HUDEP-2 (cell line): ENCODE measurements around the gene VPS13D.
"Not testable (repeated sequence)": the region's sequence is repeated elsewhere in the genome, so short reads cannot be mapped to it uniquely, and the experiment has no call there.

ENCODE experiments used
- DNase-seq, 76 experiments: peaks; one replicate each; lab custom pipeline; 2025; ENCODE audit not compliant: unreplicated experiment in 76 of 76; lab: John Stamatoyannopoulos, UW

VPS13D gene

DNA sequence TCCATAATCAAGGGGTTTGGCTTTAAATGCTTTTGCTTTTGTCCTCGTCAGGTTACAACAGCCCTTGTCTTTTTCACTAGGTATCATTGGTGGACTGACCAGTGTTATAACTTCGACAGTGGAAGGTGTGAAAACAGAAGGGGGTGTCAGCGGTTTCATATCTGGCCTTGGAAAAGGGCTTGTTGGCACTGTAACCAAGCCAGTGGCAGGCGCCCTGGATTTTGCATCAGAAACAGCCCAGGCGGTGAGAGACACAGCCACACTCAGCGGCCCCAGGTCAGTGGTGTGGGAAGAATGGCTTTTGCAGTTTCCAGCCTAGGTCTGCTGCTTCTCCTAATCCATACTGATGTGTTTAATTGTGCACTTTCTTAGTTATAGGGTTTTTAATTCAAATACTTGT lies 230.3 kb downstream of the VPS13D start:
- DNase-seq = no peak

DNA sequence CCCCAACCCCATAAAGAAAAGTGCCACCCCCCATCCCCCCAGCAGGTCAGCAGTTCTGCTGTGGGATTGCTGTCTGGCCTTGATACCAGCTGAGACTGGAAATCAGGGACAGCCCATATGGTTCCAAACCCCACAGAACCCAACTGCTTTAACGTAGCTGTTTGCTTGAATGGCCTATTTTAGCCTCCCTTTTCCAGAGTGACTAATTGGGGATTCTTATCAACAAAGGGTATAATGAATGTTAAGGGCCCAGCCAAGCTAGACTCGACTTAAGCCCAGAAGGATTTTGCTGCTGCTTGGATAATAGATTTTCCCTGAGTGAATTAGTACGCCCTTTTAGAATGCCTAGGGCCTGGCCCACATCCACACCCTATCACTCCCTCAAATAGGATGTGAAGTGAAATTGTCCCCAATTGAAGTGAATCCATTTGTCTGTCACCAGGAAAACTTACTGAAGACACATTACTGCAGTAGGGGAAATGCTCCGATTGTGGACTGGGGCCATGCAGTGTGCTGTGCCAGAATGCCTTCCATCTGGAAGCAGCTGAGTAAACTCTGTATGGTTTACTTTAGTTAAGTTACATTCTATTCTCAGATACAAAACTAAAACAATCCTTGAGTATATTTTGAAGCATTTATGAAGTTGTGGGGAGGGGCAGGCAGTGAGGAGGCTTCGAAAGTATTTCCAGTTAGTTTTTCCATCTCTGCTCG lies 231.2 kb downstream of the VPS13D start:
- no peak for DNase-seq

DNA sequence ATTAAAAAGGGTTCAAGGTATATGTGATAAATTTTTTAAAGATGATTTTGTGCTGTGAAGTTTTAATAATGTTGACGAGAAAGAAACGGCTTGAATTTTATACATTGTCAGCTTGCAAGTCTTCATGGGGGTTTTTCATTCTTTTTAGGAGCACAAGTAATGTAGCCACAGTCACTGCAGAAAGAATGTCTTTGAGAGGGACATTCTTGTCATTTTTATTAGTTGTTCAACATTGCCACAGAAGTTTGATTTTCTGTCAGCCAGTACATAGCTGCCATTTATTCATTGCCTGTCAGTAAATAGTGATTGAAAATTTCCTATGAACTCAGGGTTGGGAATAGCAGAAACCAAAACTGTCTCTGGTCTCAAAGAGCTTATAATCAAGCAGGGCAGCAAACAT lies 231.9 kb downstream of the VPS13D start:
- DNase-seq = no peak

DNA sequence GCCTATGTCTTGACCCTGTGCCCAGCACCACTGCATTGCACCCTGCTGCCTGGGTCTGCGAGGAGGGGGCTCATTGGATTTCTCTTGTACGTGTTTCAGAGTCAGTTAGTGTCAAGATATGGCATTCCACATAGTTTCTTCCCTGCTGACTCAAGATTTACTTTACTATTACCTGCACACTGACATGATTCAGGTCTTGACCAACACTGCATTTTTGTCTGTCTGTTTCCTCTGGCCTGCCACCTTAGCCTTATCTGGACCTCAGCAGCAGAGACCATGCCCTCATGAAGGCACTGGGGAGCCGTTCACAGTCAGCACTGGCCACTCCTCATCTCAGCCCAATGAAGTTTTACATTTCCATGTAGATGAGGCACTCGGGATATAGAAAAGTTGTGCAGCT lies 232.8 kb downstream of the VPS13D start:
- DNase-seq = no peak

DNA sequence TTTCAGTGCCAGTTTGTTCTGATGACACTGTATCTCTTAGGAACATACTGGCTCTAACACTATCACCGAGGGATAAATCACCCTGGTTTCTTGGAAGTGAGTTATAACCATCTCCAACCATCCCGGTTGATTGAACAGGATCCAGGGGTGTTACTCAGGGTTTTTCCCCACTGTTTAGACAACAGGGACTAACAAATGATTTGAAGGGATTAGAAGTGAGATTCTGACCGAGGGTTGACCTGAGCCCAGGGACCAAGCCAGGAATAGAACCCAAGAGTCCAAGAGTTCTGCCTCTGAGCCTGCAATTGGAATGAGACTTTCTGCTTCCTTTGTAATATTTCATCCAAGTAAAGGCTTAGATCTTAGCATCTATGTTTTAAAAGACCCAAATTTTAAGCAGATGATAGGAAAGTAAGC lies 234.2 kb downstream of the VPS13D start:
- DNase-seq = no peak

DNA sequence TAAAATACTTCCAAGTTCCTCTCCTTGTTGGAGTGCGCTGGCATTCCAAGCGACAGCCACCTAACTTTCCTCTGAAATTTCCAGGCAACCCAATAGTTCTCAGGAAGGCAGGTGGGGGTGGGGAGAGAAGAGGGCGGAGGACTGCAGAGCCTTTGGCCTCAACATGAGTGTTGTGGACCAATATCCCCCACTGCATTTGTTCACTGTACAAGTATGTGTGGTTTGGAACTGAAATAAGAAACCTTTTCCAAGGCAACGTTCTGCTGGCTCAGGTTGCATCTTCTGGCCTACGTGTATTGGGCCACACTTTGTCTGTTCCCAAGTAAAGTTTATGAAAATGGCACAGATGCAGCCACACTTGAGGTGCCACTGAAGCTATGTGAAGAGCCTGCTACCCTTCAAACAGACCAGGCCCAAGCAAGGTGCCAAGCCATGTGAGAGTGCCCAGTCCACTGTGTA lies 234.8 kb downstream of the VPS13D start:
- no peak for DNase-seq

DNA sequence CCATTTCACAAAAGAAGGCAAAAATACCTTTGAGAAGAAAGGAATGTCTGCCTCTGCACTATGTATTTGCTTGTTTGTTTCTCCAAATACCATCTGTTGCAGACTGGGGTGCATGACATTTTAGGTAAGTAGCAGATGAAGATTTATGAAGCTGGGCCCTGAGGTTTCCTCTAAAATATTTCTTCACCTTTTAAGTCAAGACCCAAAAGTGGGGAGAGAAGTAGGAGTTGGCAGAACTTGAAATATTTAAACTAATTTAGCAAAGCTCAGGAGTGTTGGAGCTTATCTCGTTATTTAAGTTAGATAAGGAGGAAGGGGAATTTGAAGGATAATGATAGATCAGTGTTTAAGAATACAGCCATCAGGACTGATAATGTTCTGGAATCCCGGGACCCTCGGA lies 235.3 kb downstream of the VPS13D start:
- DNase-seq = no peak

DNA sequence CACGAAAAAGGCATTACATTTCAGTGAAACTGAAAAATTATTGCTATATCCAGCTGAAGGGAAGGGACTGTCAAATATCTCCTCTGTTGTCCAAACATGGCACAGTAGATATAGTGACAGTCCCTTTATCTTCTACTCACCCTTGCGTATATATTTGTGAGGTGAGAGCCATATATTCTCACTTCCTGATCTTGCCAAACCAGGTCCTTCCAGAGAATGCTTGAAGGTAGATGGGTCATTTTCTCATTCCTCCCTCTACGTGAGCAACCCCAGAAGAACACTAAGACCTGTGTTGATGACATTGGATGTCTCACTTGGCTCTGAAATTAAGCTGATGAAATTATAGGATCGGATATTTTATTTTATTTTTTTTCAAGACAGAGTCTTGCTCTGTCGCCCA lies 237.0 kb downstream of the VPS13D start:
- no peak for DNase-seq

DNA sequence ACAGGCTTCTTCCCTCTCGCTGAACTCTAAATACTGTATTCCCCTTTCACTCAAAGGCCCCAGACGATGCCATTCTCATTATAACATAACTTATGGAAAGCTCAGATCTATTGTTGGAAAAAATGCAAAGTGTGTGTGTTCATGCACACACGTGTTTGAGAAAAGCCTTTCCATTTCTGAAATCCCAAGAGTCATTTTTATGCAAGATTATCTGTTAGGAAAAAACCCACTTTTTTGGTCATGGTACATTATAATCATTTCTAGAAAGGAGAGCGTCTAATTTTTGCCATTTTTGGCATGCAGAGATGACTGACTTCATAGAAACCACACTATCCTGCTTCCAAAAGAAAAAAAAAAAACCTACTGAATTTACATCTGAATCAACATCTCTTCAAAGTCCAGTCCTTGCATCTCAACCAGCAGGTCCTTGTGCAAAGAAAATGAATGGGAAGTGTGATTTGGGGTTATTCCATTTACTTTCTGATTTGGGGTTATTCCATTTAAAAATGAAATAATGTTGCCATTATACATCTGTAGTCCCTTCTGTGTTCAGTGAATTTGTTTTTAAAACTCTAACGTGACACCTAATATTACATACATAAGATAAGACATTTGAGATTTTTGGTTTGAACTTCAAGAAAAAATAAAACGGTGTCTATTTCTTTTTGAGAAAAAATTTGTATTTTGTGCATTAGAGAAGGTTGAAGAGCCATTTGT lies 237.9 kb downstream of the VPS13D start:
- no peak for DNase-seq

DNA sequence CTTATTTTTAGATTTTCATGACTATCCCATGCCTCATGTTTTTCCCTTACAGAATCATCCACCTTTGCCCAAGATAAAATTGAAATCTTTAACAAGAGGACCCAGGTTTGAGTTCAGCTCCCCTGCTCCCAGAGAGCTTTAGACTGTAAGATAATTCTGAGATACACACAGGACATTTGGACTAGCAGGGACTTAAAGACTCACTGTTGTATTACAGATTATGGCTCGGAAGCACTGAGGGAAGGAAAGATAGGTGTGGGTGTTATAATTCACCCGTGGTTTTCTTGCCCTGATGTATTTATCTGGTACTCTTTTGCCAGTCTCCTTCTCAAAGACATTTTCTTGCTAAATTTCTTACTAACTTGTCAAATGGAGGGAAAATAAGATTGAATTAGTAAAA lies 238.5 kb downstream of the VPS13D start:
- no peak for DNase-seq

DNA sequence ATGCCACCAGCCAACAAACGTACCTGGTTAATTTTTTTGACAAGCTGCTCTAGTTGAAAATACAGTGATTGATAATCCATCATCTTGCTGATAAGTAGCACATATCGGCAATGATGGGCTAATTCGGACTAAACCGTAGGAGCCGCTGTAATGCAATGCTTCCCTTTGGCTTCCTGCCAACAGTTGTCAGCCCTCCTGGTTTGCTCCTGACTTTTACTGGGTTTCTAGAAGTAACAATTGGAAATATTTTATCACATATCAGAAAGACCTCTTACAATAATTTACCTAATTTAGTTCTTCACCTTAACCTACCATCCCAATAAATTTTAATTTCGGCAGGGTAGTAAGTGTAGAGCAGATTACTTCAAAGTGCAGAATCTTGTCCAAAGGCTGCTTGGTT lies 239.7 kb downstream of the VPS13D start:
- no peak for DNase-seq

DNA sequence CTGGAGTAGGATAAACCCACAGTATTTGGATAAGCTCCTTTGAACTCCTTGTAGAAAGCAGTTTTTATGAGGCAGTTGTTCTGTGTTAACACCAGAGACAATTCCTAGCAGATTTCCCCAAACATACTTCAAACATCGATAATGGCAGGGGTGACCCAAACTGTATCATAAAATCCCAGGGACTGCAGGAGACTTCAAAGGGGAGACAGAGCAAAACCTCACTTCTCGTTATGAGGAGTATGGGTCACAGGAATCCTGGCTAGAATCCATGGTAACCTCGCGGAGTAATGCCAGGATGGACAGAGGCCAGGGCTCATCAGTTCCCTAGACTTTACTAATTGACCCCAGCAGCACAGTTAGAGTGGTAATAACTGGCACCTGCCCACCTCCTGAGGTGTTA lies 240.2 kb downstream of the VPS13D start:
- DNase-seq = no peak

DNA sequence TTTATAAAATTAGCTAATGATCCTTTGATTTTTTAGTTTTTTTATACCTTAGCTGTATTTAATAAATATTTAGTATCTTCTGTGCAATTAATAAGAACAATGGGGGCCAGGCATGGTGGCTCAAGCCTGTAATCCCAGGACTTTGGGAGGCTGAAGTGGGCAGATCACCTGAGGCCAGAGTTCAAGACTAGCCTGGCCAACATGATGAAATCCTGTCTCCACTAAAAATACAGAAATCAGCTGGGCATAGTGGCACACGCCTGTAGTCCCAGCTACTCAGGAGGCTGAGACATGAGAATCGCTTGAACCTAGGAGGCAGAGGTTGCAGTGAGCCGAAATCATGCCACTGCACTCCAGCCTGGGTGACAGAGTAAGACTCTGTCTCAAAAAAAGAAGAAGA lies 241.1 kb downstream of the VPS13D start:
- DNase-seq = not testable (repeated sequence)

DNA sequence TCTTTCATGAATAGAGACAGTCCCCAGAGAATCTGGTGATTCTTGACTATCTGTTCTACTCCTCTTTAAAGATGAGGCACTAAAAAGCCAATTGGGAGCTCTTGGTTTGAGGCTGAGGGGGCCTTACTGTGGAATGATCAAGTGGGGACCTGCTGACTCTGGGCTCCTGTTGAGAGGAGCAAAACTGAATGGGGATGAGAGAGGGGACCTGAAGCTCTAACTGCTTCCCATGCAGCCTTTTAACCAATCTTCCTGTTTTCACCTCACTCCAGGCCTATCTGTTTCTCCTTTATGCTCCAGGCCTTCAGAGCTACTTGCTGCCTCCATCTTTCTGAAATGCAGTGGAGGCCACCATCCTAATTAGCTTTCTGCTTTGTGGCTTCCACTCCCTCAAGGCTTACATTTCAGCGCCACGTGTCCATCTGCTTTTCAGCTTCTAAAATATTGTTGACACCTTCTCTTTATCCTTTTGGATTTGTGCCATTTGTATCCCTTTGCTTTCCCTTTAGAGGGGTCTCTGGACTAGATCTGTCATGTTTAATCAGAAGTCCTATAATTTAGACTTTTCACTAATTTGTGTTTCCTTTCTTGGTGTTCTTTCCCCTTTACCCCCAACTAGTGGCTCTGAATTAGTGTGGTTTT lies 242.4 kb downstream of the VPS13D start:
- no peak for DNase-seq

DNA sequence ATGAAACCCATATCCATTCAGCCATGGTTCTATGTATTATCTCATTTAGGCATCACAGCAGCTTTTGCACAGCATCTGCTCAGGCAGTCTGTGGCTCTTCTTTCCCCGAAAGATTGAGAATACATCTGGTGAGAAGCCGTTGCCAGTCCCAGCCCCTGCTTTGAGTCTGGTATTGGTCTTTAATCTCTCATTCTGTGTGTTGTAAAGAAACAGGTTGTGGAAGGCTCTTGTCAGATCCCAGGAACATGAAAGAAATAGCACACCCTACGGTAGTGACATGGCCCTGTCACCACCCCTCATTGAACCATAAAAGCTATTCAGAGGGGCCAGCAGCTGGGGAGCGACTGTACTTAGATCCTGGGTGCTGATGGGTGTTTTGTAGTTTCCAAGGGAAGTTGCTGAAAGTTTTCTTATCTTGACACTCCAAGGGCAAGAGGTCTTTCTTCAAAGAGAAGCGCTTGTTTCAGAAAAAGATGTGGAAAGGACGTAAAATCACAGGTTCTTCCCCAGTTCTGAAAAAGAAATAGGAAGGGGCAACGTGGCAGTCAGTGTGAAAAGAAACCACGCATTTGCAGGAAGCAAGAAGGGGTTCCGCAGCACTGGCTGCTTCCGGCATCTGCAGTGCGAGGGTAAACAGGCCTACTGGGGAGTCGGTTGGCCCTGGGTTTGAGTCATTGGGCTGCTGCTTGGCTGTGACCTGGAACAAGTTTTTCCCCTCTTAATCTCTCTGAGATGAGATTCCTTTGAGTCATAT lies 243.1 kb downstream of the VPS13D start:
- no peak for DNase-seq

DNA sequence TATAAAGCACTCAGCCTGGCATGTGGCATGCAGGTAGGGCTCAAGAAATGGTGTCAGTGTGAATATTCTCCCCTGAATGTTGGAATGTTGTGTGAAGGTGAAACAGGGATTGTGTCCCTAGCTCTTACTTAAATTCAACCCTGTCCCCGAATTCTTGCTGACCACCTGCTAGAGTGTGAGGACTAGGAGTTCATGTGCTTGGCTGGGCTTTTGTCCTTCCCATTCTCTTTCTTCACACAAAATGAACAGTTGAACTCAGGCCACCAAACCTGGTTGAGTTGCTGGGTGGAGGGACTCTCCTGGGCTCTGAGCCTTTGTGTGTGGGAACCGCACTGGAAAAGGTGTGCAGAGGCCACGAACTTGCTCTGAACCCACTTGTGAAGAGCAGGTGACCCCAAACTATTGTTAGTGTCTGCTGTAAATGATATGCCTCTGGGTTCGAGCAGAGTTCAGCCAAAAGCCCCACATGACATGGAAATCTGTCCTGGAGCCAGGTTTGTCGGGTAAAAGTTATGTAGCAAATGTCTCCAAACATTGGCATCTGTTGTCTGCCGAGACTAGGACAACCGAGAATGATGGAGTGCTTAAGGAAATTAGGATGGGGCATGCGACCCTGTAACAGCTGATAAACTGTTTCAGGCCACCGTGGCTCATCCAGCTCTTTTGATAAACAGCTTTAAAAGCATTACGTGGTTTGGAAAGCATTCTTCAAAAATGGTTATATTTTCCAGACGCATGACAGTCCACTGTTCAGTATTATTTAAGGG lies 243.9 kb downstream of the VPS13D start:
- DNase-seq = no peak

DNA sequence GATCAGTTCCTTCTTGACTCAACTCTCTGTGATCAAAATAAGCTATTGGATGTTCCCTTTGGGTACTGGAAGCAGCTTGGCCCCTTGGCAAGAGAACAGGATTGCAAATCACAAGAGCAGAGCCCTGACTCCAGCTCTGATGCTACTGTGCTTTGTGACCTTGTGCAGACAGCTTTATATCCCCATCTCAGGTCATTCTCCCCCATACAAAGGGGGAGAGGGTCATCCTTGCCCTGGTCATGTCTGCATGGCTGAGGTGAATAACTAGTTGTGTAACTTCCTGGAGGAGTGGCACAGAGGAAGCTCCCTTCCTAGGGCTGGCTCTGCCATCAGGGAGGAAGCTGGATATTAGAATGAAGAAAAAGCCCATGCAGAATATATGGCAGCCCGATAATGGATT lies 245.3 kb downstream of the VPS13D start:
- DNase-seq = no peak

DNA sequence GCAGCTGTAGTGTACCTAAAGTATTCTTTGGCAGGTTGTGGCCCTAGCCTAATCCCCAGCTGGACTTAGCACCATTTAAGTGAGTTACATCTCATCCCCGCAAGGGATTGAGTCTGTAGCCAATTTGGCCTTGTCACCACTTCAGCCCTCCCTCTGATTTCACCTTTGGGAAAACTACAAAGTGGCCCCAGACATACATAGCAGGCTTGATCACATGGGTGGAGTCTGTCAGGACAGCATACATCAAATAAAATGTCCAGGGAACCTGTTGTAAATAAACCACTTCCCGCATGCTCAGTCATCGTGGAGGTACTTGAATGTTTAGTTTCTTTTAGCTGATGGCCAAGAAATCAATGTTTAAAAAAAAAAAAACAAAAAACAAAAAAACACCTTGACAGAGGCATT lies 245.7 kb downstream of the VPS13D start:
- no peak for DNase-seq

DNA sequence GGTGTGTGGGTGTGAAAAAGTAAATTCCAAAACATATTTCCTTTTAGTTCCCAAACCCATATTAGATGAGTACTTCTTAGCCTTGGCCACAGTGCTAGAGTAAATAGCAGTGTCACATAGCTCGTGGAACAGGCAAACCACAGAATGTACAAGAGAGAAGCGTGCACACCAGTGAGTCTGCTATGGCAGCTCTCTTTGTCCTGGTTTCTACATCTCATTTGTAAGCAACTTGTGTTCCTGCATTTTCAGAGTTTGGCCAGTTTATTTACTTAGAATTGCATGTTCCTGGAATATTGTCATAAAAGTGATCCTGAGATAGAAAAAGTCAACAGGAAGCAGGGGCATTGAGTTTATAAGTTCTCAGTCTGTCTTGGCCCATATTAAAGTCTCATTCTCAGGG lies 246.1 kb downstream of the VPS13D start:
- DNase-seq = no peak

DNA sequence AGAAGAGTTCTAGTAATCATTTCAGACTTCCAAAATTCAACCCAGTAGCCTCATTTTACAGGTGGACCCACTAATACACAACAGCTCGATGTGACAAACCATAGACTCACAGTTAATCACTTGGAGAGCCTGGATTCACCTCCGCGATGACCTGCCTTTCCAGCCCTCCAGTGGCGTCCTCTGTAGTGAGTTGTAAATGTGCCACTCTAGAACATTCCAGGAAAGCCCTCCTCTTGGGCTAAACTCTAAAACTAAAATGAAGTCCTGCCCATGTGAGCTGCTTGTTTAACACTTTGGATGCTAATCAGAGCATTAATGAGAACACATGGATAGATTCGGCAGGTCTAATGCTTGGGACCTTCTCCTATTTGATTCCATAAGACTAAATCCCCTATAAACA lies 247.5 kb downstream of the VPS13D start:
- DNase-seq = no peak
